Measurements from ENCODE around the gene ABHD17A.

Gene ABHD17A

GRCh38 chr19:1848399-1849131 is 36.7 kb downstream of the ABHD17A start, which contains the start of gene REXO1:
Gene REXO1 (minus strand): TSS chr19:1848483. CDS start chr19:1848358, 125 bp downstream.
- WGBS: 4% methylated on average over 60 of the region's 60 CpGs

GRCh38 chr19:1847684-1848398 is 37.5 kb downstream of the ABHD17A start:
- Histone ChIP-seq H3K27me3 (ENCODE audit: insufficient read depth, low read length) (no peaks in the 10 kb centered on the region), H3K36me3 (ENCODE audit: insufficient read depth, low read length) (no peaks in the 10 kb centered on the region), H3K4me3 (ENCODE audit: low read length) (peak overlapping the region; percentile 89), H3K9ac (ENCODE audit: low read depth, low read length) (peak overlapping the region; percentile 99), H3K27ac (ENCODE audit: low read depth, low read length) (peak overlapping the region; percentile 99), H3K4me1 (ENCODE audit: insufficient read depth, low read length) (peaks cover 9% of the 10 kb centered on the region), H3K9me3 (ENCODE audit: insufficient read depth, low read depth, low read length) (no peaks in the 10 kb centered on the region)
- under 1% methylated on average over 72 of the region's 72 CpGs for WGBS

More at GRCh38 chr19:1848399-1849131, 36.7 kb downstream of the ABHD17A start, which contains the start of gene REXO1:
- no peaks in the 10 kb centered on the region for H3K9me3 ChIP-seq (ENCODE audit: insufficient read depth, low read depth, low read length)
- no peaks in the 10 kb centered on the region for H3K27me3 ChIP-seq (ENCODE audit: insufficient read depth, low read length)
- H3K9ac ChIP-seq (ENCODE audit: low read depth, low read length): peak within 1 kb of the TSS; percentile 99
- H3K4me1 ChIP-seq (ENCODE audit: insufficient read depth, low read length): peaks cover 9% of the 10 kb centered on the region
- H3K27ac ChIP-seq (ENCODE audit: low read depth, low read length): peak within 1 kb of the TSS; percentile 99
- peak within 1 kb of the TSS; percentile 89 for H3K4me3 ChIP-seq (ENCODE audit: low read length)
- no peaks in the 10 kb centered on the region for H3K36me3 ChIP-seq (ENCODE audit: insufficient read depth, low read length)

- Histone ChIP-seq H3K27ac (ENCODE audit: low read depth, low read length) (no peak overlapping the region; the same call in 1 of the 2 replicates), H3K9me3 (ENCODE audit: insufficient read depth, low read depth, low read length) (no peaks in the 10 kb centered on the region), H3K36me3 (ENCODE audit: insufficient read depth, low read length) (no peaks in the 10 kb centered on the region), H3K4me3 (ENCODE audit: low read length) (peak overlapping the region; percentile 89), H3K4me1 (ENCODE audit: insufficient read depth, low read length) (peaks cover 9% of the 10 kb centered on the region), H3K27me3 (ENCODE audit: insufficient read depth, low read length) (no peaks in the 10 kb centered on the region), H3K9ac (ENCODE audit: low read depth, low read length) (peak overlapping the region; percentile 99)
- WGBS: 22% methylated on average over 12 of the region's 12 CpGs
These were observed 38.0 kb downstream of the ABHD17A start for GRCh38 chr19:1847348-1847683.

GRCh38 chr19:1846517-1847204 is 38.6 kb downstream of the ABHD17A start:
- H3K36me3 ChIP-seq (ENCODE audit: insufficient read depth, low read length): no peaks in the 10 kb centered on the region
- H3K27me3 ChIP-seq (ENCODE audit: insufficient read depth, low read length): no peaks in the 10 kb centered on the region
- H3K9ac ChIP-seq (ENCODE audit: low read depth, low read length): 0 out of 2 replicates have a peak overlapping the region, but pooled peaks have one; percentile 99
- no peaks in the 10 kb centered on the region for H3K9me3 ChIP-seq (ENCODE audit: insufficient read depth, low read depth, low read length)
- WGBS: 94% methylated on average over 29 of the region's 29 CpGs
- peak overlapping the region; percentile 89 for H3K4me3 ChIP-seq (ENCODE audit: low read length)
- no peak overlapping the region for H3K27ac ChIP-seq (ENCODE audit: low read depth, low read length)
- H3K4me1 ChIP-seq (ENCODE audit: insufficient read depth, low read length): peaks cover 9% of the 10 kb centered on the region

- no peaks in the 10 kb centered on the region for H3K27me3 ChIP-seq (ENCODE audit: insufficient read depth, low read length)
- no peak overlapping the region for H3K4me3 ChIP-seq (ENCODE audit: low read length)
- no peaks in the 10 kb centered on the region for H3K9me3 ChIP-seq (ENCODE audit: insufficient read depth, low read depth, low read length)
- whole genome bisulfite sequencing: 97% methylated on average over 11 of the region's 11 CpGs
- peaks cover 9% of the 10 kb centered on the region for H3K4me1 ChIP-seq (ENCODE audit: insufficient read depth, low read length)
- no peaks in the 10 kb centered on the region for H3K36me3 ChIP-seq (ENCODE audit: insufficient read depth, low read length)
- no peak overlapping the region for H3K27ac ChIP-seq (ENCODE audit: low read depth, low read length)
- H3K9ac ChIP-seq (ENCODE audit: low read depth, low read length): no peak overlapping the region
These were observed 39.7 kb downstream of the ABHD17A start for GRCh38 chr19:1845642-1846041.

GRCh38 chr19:1845125-1845515 is 40.2 kb downstream of the ABHD17A start:
- 95% methylated on average over 16 of the region's 16 CpGs for WGBS
- Histone ChIP-seq H3K9me3 (ENCODE audit: insufficient read depth, low read depth, low read length) (no peaks in the 10 kb centered on the region), H3K27me3 (ENCODE audit: insufficient read depth, low read length) (no peaks in the 10 kb centered on the region), H3K27ac (ENCODE audit: low read depth, low read length) (no peak overlapping the region), H3K4me1 (ENCODE audit: insufficient read depth, low read length) (peaks cover 9% of the 10 kb centered on the region), H3K36me3 (ENCODE audit: insufficient read depth, low read length) (no peaks in the 10 kb centered on the region), H3K9ac (ENCODE audit: low read depth, low read length) (no peak overlapping the region), H3K4me3 (ENCODE audit: low read length) (no peak overlapping the region)

GRCh38 chr19:1844513-1845124 is 40.7 kb downstream of the ABHD17A start:
- H3K4me3 ChIP-seq (ENCODE audit: low read length): no peak overlapping the region
- 95% methylated on average over 18 of the region's 19 CpGs for WGBS
- no peaks in the 10 kb centered on the region for H3K27me3 ChIP-seq (ENCODE audit: insufficient read depth, low read length)
- no peak overlapping the region for H3K27ac ChIP-seq (ENCODE audit: low read depth, low read length)
- H3K4me1 ChIP-seq (ENCODE audit: insufficient read depth, low read length): peaks cover 9% of the 10 kb centered on the region
- no peak overlapping the region for H3K9ac ChIP-seq (ENCODE audit: low read depth, low read length)
- no peaks in the 10 kb centered on the region for H3K36me3 ChIP-seq (ENCODE audit: insufficient read depth, low read length)
- no peaks in the 10 kb centered on the region for H3K9me3 ChIP-seq (ENCODE audit: insufficient read depth, low read depth, low read length)

- H3K36me3 ChIP-seq (ENCODE audit: insufficient read depth, low read length): no peaks in the 10 kb centered on the region
- H3K27ac ChIP-seq (ENCODE audit: low read depth, low read length): no peak overlapping the region
- H3K27me3 ChIP-seq (ENCODE audit: insufficient read depth, low read length): no peaks in the 10 kb centered on the region
- H3K4me3 ChIP-seq (ENCODE audit: low read length): no peak overlapping the region
- 90% methylated on average over 25 of the region's 25 CpGs for WGBS
- no peak overlapping the region for H3K9ac ChIP-seq (ENCODE audit: low read depth, low read length)
- H3K9me3 ChIP-seq (ENCODE audit: insufficient read depth, low read depth, low read length): no peaks in the 10 kb centered on the region
- H3K4me1 ChIP-seq (ENCODE audit: insufficient read depth, low read length): peaks cover 9% of the 10 kb centered on the region
These were observed 41.5 kb downstream of the ABHD17A start for GRCh38 chr19:1843646-1844394.

GRCh38 chr19:1843116-1843515 is 42.2 kb downstream of the ABHD17A start:
- Histone ChIP-seq H3K9me3 (ENCODE audit: insufficient read depth, low read depth, low read length) (no peaks in the 10 kb centered on the region), H3K27ac (ENCODE audit: low read depth, low read length) (no peak overlapping the region), H3K4me3 (ENCODE audit: low read length) (no peak overlapping the region), H3K36me3 (ENCODE audit: insufficient read depth, low read length) (no peaks in the 10 kb centered on the region), H3K4me1 (ENCODE audit: insufficient read depth, low read length) (peaks cover 9% of the 10 kb centered on the region), H3K27me3 (ENCODE audit: insufficient read depth, low read length) (no peaks in the 10 kb centered on the region), H3K9ac (ENCODE audit: low read depth, low read length) (peak overlapping the region; percentile 5; the same call in 1 of the 2 replicates)
- WGBS: 93% methylated on average over 22 of the region's 22 CpGs

GRCh38 chr19:1841209-1841924 is 43.9 kb downstream of the ABHD17A start:
- no peaks in the 10 kb centered on the region for H3K4me1 ChIP-seq (ENCODE audit: insufficient read depth, low read length)
- 0 out of 2 replicates have a peak overlapping the region, but pooled peaks have one; percentile 13 for H3K27ac ChIP-seq (ENCODE audit: low read depth, low read length)
- WGBS: 92% methylated on average over 35 of the region's 35 CpGs
- no peaks in the 10 kb centered on the region for H3K9me3 ChIP-seq (ENCODE audit: insufficient read depth, low read depth, low read length)
- H3K4me3 ChIP-seq (ENCODE audit: low read length): no peak overlapping the region
- H3K27me3 ChIP-seq (ENCODE audit: insufficient read depth, low read length): no peaks in the 10 kb centered on the region
- no peak overlapping the region; the same call in 1 of the 2 replicates for H3K9ac ChIP-seq (ENCODE audit: low read depth, low read length)
- no peaks in the 10 kb centered on the region for H3K36me3 ChIP-seq (ENCODE audit: insufficient read depth, low read length)
